Muscle of leg (tissue), 11 donors: Measurements from ENCODE around the gene SSU72. TPM values are rescaled to one million over a fixed set of nuclear protein-coding genes. Genes with fewer than 3 reads are reported as not detected.
"Not testable (repeated sequence)": the region's sequence is repeated elsewhere in the genome, so short reads cannot be mapped to it uniquely, and the experiment has no call there.

Source experiments
- DNase-seq: peaks from one replicate; pipeline ENCODE4 v3.0.0; 2013
- H3K27ac ChIP-seq: one replicate; pipeline ENCODE4 v1.5.1; 2013; ENCODE audit warnings: mild to moderate bottlenecking, low read length, control low read depth
- H3K27me3 ChIP-seq: one replicate; pipeline ENCODE4 v1.6.1; 2013; ENCODE audit warnings: low read length; ENCODE audit not compliant: control insufficient read depth, insufficient read depth
- H3K36me3 ChIP-seq: one replicate; pipeline ENCODE4 v1.6.1; 2013; ENCODE audit warnings: low read length; ENCODE audit not compliant: control insufficient read depth, insufficient read depth
- H3K4me1 ChIP-seq: one replicate; pipeline ENCODE4 v1.6.1; 2013; ENCODE audit warnings: low read length; ENCODE audit not compliant: control insufficient read depth, insufficient read depth
- H3K4me3 ChIP-seq: one replicate; pipeline ENCODE4 v1.5.1; 2013; ENCODE audit warnings: low read length, control low read depth
- H3K9me3 ChIP-seq: replicated peaks from 2 replicates; pipeline ENCODE4 v1.6.1; 2013; ENCODE audit warnings: low read depth, low read length; ENCODE audit not compliant: control insufficient read depth
- WGBS: methylation state at CpG from one replicate; pipeline ENCODE4 v1.1.5; 2013; ENCODE audit warnings: missing lambda C conversion rate; ENCODE audit not compliant: insufficient coverage; 5-methylcytosine and 5-hydroxymethylcytosine counted together
- polyA plus RNA-seq, 8 donors: library from polyadenylated mRNA; unstranded; fragments of 120-200 nt; gene quantifications; one replicate each; pipeline versions ENCODE4 v1.2.1 to v1.2.3, GENCODE V29; 2013; ENCODE audit warnings: inconsistent platforms in 1 of 8, low replicate concordance in 1 of 8; ENCODE audit not compliant: insufficient read length in 8 of 8, insufficient read depth in 1 of 8
- total RNA-seq: library from RNA; stranded (reverse); fragments of 120-200 nt; gene quantifications from one replicate; pipeline ENCODE4 v1.2.4, GENCODE V29; 2013

The SSU72 gene
- total and polyA plus RNA-seq, 9 donors: 38.0 to 106 (median 92.1) TPM

DNA sequence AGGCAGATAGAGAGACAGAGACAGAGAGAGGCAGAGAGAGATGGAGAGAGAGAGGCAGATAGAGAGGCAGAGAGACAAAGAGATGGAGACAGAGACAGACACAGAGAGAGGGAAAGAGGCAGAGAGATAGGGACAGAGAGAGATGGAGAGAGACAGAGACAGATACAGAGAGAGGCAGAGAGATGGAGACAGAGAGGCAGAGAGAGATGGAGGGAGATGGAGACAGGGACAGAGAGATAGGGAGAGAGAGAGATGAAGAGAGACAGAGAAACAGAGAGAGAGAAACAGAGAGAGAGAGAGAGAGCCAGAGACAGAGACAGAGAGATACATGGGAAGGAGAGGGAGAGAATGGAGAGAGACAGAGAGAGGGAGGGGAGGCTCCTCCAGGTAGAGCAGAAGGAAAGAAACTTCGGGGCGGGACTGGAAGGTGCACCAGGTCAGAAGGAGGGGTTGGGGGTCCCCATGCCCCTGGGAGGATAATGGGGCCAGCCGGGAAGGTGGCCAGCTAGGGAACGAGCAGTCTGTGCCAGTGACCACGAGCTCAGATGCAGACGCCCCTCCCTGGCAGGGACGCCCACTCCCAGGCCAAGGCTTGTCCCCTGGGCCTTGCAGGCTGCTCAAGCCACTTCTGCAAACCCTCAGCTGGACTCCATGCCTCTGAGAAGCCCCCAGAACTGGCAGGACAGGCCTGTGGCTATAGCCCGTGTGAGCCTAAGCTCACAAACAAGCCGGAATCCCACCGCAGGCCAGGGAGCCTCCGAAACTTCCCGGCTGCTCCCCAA is 22.0 kb upstream of the SSU72 start:
- 20% methylated on average over 10 of the region's 12 CpGs for WGBS
- Histone ChIP-seq H3K36me3 (no peaks in the 10 kb centered on the region), H3K27me3 (peaks cover 57% of the 10 kb centered on the region), H3K4me3 (no peak overlapping the region), H3K4me1 (peaks cover 16% of the 10 kb centered on the region), H3K9me3 (no peaks in the 10 kb centered on the region), H3K27ac (no peak overlapping the region)
- no peak for DNase-seq

DNA sequence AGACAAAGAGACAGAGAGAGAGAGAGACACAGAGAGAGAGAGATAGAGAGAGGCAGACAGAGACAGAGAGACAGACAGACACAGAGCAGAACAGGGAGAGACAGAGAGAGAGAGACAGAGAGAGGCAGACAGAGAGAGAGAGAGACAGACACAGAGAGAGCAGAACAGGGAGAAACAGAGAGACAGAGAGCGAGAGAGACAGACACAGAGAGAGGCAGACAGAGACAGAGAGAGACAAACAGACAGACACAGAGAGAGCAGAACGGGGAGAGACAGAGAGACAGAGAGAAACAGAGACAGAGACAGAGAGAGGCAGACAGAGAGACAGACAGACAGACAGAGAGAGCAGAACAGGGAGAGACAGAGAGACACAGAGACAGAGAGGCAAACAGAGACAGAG is 20.7 kb upstream of the SSU72 start:
- peaks cover 11% of the 10 kb centered on the region for H3K4me1 ChIP-seq
- H3K27me3 ChIP-seq: peaks cover 44% of the 10 kb centered on the region
- not testable (repeated sequence) for DNase-seq, H3K27ac ChIP-seq, H3K9me3 ChIP-seq, H3K36me3 ChIP-seq, H3K4me3 ChIP-seq
- 88% methylated on average over 2 of the region's 2 CpGs for whole genome bisulfite sequencing

DNA sequence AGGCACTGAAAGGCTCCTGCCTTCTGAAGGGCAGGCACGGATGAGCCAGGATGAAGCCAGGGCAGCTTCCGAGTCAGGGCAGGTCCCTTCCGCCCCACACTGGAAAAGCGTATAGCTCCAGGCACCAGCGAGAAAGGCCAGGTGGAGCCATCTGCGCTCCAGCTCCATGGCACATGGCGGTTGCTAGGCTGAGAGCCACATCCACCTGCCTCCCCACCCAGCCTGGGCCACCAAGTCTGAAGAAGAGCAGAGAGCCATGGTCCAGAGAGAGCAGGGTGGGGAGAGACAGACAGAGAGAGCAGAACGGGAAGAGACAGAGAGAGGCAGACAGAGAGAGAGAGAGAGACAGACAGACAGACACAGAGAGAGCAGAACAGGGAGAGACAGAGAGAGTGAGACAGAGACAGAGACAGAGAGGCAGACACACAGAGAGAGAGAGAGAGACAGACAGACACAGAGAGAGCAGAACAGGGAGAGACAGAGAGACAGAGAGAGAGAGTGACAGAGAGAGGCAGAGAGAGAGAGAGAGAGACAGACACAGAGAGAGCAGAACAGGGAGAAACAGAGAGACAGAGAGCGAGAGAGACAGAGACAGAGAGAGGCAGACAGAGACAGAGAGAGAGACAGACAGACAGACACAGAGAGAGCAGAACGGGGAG is 20.1 kb upstream of the SSU72 start:
- H3K4me3 ChIP-seq: no peak overlapping the region
- no peak for DNase-seq
- H3K36me3 ChIP-seq: no peaks in the 10 kb centered on the region
- H3K27ac ChIP-seq: no peak overlapping the region
- H3K9me3 ChIP-seq: no peaks in the 10 kb centered on the region
- WGBS: 48% methylated on average over 4 of the region's 10 CpGs
- peaks cover 8% of the 10 kb centered on the region for H3K4me1 ChIP-seq
- H3K27me3 ChIP-seq: peaks cover 42% of the 10 kb centered on the region

DNA sequence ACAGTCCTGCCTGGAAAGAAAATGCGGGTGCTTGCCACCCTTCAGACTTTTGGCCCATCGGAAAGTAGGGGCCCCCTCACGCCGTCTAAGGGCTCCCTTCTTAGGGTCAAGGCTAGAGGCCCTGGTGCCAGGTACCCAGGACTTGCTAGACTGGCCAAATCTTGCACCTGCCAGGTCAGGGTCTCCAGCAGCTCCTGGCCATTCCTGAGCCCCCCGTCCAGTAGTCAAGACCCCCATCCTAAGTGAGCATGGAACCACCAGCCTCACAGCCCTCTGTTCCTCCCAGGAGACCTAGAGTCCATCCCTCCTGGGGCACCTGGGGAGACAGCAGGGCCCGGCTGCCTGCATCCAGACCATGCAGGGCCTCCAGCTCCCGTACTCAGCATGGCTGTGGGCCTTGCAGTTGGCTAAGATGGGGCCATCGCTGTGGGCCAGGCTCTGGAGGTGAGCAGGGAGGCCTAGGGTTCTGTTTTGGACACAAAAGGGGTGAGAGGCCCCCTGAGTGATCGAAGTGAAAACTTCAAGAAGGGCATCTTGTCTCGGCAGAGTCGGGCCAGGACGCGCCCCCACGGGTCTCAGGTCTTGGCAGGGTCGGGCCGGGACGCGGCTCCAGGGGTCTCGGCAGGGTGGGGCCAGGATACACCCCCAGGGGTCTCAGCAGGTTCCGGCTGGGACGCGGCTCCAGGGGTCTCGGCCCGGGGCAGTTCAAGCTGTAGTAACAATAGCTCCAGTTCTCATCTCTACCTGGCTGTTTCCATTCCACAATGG is 19.4 kb upstream of the SSU72 start:
- DNase-seq: no peak
- H3K27me3 ChIP-seq: peaks cover 38% of the 10 kb centered on the region
- peaks cover 8% of the 10 kb centered on the region for H3K4me1 ChIP-seq
- WGBS: 76% methylated on average over 21 of the region's 24 CpGs
- no peaks in the 10 kb centered on the region for H3K36me3 ChIP-seq
- no peak overlapping the region for H3K4me3 ChIP-seq
- no peak overlapping the region for H3K27ac ChIP-seq
- H3K9me3 ChIP-seq: no peaks in the 10 kb centered on the region

DNA sequence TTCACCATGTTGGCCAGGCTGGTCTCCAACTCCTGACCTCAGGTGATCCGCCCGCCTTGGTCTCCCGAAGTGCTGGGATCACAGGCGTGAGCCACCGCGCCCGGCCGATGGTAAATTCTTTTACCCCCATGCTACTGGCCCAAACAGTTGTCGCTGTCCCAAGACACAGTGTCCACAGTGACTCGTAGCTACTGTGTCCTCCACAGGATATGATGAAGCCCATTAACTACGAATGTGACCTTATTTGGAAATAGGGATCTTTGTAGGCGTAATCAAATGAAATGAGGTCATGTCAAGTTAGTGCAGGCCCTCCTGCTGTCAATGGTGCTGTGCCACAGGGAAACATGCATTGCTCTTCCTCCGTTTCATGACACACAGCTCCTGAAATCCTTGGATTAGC is 16.8 kb upstream of the SSU72 start:
- no peaks in the 10 kb centered on the region for H3K4me1 ChIP-seq
- peaks cover 16% of the 10 kb centered on the region for H3K27me3 ChIP-seq
- H3K27ac ChIP-seq: no peak overlapping the region
- no peaks in the 10 kb centered on the region for H3K9me3 ChIP-seq
- no peak overlapping the region for H3K4me3 ChIP-seq
- H3K36me3 ChIP-seq: no peaks in the 10 kb centered on the region
- WGBS: 90% methylated on average over 11 of the region's 13 CpGs
- DNase-seq: no peak

DNA sequence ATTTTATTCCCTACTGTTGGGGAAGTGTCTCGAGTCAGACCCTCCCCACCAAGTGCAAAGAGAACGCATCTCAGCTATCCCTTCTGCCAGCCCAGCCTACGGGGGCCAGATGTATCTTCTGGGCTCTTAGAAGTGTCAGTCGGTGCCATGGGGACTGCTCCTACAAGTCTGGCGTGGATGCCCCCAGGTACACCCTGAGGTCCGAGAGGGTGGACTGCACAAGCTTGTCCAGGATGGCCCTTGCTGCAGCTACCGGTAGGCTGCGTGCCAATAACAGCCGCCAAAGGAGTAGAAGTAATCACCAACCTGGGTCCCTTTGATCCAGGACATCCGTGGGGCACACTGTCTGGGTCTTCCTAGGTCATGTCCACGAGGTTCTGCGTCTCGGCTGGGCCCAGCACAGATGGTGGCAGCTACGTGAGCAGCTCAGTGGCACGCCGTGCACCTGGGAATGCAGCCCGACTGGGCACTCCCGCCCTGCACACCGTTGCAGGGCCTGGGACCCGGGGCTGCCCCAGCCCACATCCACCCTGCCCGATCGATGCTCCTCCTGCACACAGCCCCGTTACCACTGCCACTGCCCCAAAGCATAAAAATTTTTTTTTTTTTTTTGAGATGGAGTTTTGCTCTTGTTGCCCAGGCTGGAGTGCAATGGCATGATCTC is 8.8 kb upstream of the SSU72 start:
- Histone ChIP-seq H3K27ac (no peak overlapping the region), H3K4me3 (no peak overlapping the region), H3K27me3 (peaks cover 20% of the 10 kb centered on the region), H3K36me3 (no peaks in the 10 kb centered on the region), H3K9me3 (no peaks in the 10 kb centered on the region), H3K4me1 (no peaks in the 10 kb centered on the region)
- 80% methylated on average over 19 of the region's 23 CpGs for WGBS
- no peak for DNase-seq

DNA sequence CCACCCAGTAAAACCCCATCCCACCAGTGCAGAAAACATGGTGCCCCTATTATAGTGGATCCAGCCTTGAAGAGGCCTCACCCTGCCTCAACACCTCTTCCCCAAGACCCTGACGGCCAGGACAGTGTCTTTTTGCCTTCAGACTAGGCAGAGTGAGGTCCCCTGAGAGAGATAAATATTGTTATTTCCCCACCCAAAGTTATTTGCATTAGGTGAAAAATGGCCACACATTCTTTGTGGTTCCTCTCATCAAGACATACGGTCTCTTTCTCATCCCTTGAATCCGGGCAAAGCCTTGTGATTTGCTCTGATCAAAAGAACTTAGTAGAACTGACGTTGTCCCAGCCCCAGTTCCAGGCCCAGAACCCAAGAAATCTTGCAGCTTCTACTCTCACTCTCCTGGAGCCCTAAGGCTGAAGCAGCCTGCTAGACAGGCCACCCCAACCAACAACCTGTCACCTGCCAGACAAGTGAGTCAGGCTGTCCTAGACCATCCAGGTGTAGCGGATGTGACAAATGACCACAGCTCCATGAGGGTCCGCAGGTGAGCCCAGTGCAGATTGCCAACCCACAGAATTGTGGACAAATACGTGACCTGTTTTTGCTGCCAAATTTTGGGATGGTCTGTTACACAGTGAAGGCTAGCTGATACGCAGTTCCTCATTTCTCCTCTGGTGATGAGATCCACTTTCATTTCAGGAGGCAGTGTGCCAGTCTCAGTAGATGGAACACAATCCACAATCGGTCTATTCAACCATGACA is 8.1 kb upstream of the SSU72 start:
- DNase-seq: no peak
- Histone ChIP-seq H3K4me1 (no peaks in the 10 kb centered on the region), H3K27me3 (peaks cover 25% of the 10 kb centered on the region), H3K9me3 (no peaks in the 10 kb centered on the region), H3K27ac (no peak overlapping the region), H3K4me3 (no peak overlapping the region), H3K36me3 (no peaks in the 10 kb centered on the region)
- 79% methylated on average over 8 of the region's 9 CpGs for WGBS

DNA sequence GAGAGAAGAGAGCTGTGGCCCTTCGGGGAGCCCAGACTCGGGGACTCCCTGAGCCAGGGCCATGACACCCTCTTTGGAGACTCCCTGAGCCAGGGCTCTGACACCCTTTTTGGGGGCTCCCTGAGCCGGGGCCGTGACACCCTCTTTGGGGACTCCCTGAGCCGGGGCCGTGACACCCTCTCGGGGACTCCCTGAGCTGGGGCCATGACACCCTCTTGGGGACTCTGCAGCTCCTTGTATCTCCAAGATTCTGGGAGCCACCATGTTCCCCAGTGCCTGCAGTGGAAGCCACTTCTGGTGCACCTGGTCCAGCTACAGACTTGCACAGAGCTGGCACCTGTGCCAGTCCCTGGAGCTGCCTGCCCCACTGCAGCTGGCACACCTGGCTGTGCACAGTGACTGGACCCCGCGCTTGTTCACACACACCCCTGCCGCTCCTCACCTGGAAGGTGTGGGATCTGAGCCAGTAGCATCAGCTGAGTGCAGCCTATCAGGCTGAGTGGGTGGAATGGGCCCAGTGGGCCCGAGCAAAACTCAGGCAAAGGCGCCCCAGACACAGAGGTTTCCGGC is 3.8 kb upstream of the SSU72 start:
- H3K27me3 ChIP-seq: peaks cover 24% of the 10 kb centered on the region
- H3K9me3 ChIP-seq: no peaks in the 10 kb centered on the region
- WGBS: 83% methylated on average over 13 of the region's 13 CpGs
- peaks cover 6% of the 10 kb centered on the region for H3K4me1 ChIP-seq
- no peak overlapping the region for H3K27ac ChIP-seq
- H3K4me3 ChIP-seq: no peak overlapping the region
- no peak for DNase-seq
- H3K36me3 ChIP-seq: no peaks in the 10 kb centered on the region

DNA sequence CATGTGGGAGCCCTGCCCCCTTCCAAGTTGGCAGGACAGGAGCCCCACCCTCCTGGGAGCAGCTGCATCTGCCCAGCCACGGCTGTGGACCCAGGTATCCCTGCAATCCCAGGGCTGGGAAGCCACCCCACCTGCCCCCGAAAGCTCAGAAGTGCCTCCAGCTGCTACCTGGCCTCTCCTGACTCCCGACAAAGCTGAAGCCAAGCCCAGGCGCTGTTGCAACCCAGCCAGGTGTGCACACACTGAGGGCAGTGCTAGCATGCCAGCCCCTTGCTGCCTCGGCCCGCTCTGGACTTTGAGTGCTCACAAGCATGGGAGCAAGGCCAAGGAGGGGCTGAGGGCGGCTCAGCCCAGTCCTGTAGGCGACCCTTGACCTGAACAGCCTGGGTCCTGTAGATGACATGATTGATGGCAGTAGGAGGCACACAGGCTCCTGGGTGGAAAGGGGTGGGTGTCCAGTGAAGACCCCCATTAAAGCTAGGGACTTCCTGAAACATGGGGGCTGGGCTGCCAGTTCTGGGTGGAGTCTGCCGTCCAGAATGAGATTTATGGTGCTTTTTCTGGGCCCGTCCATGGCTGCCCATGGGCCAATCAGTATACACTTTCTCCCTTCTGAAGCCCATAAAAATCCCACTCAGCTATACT is 2.8 kb upstream of the SSU72 start:
- no peak for DNase-seq
- H3K36me3 ChIP-seq: no peaks in the 10 kb centered on the region
- no peak overlapping the region for H3K4me3 ChIP-seq
- H3K4me1 ChIP-seq: peaks cover 11% of the 10 kb centered on the region
- peaks cover 16% of the 10 kb centered on the region for H3K27me3 ChIP-seq
- no peak overlapping the region for H3K27ac ChIP-seq
- no peaks in the 10 kb centered on the region for H3K9me3 ChIP-seq
- WGBS: 41% methylated on average over 10 of the region's 10 CpGs
